GM18951 (cell line): ENCODE results near the gene CDX2.
"Not testable (repeated sequence)": the region's sequence is repeated elsewhere in the genome, so short reads cannot be mapped to it uniquely, and the experiment has no call there.

Source experiments
- POLR2A ChIP-seq: IDR thresholded peaks from 4 replicates; pipeline ENCODE4 v1.6.1; 2011; ENCODE audit warnings: mild to moderate bottlenecking; ENCODE audit not compliant: insufficient read length, insufficient read depth; ENCODE audit errors: extremely low read depth
- in situ Hi-C: fragments of 300-500 bp; cut with MboI; formaldehyde crosslinking; loops from one replicate; pipeline ENCODE4 v1.12.0; 2022; ENCODE audit warnings: low sequenced_read_pairs, mixed read lengths, inconsistent platforms; ENCODE audit not compliant: unreplicated experiment

Gene CDX2

GRCh38 chr13:27969082-27969865 lies at the start of gene CDX2:
Gene CDX2, minus strand, starts transcription at chr13:27969315. Its CDS starts 309 bp downstream, at chr13:27969006.
- in situ Hi-C loops, result loop anchor here (25.0 kb wide), 1 partner anchor 582 kb away; no protein-coding TSS in a partner anchor
- TF ChIP-seq POLR2A, result no peak

GRCh38 chr13:28014301-28014700 lies 45.2 kb upstream of the CDX2 start:
- no peak for TF ChIP-seq POLR2A
- in situ Hi-C loops, result no loop called here

GRCh38 chr13:28013482-28013881 lies 44.4 kb upstream of the CDX2 start:
- TF ChIP-seq POLR2A, result no peak
- in situ Hi-C loops, result no loop called here

GRCh38 chr13:28012896-28013295 lies 43.8 kb upstream of the CDX2 start:
- in situ Hi-C loops, result no loop called here

GRCh38 chr13:28012383-28012782 lies 43.3 kb upstream of the CDX2 start:
- in situ Hi-C loops, result no loop called here
- TF ChIP-seq POLR2A, result no peak

More at GRCh38 chr13:28012896-28013295, 43.8 kb upstream of the CDX2 start:
- no peak for TF ChIP-seq POLR2A

- in situ Hi-C loops, result no loop called here
Observed at GRCh38 chr13:28010046-28010445, 40.9 kb upstream of the CDX2 start.

GRCh38 chr13:28005016-28005415 lies 35.9 kb upstream of the CDX2 start:
- in situ Hi-C loops, result not testable (repeated sequence)

More at GRCh38 chr13:28010046-28010445, 40.9 kb upstream of the CDX2 start:
- TF ChIP-seq POLR2A, result no peak

- TF ChIP-seq POLR2A, result no peak
- in situ Hi-C loops, result no loop called here
Observed at GRCh38 chr13:28002886-28003698, 34.0 kb upstream of the CDX2 start.

GRCh38 chr13:28001837-28002473 lies 32.8 kb upstream of the CDX2 start:
- in situ Hi-C loops, result no loop called here
- no peak for TF ChIP-seq POLR2A

GRCh38 chr13:28001049-28001448 lies 31.9 kb upstream of the CDX2 start:
- in situ Hi-C loops, result no loop called here
- no peak for TF ChIP-seq POLR2A

- in situ Hi-C loops, result no loop called here
- no peak for TF ChIP-seq POLR2A
Observed at GRCh38 chr13:28000567-28000966, 31.5 kb upstream of the CDX2 start.

GRCh38 chr13:27997904-27998522 lies 28.9 kb upstream of the CDX2 start:
- in situ Hi-C loops, result loop anchor here (25.0 kb wide), 1 partner anchor 1036 kb away; no protein-coding TSS in a partner anchor
- TF ChIP-seq POLR2A, result no peak

- TF ChIP-seq POLR2A, result no peak
- in situ Hi-C loops, result loop anchor here (25.0 kb wide), 1 partner anchor 1030 kb away; no protein-coding TSS in a partner anchor
Observed at GRCh38 chr13:27991881-27992280, 22.8 kb upstream of the CDX2 start.
